ENCODE results near the gene KCNRG. TPM values are rescaled to one million over a fixed set of nuclear protein-coding genes. Genes with fewer than 3 reads are reported as not detected.

The KCNRG gene
- 32.2 TPM for total RNA-seq

GRCh38 chr13:50015258-50015657 is at the start of gene KCNRG:
KCNRG (plus strand) TSS chr13:50015444; CDS start chr13:50015494, 50 bp downstream.

GRCh38 chr13:49996951-49997895 is 18.0 kb upstream of the KCNRG start, which contains the start of gene TRIM13:
TRIM13 (plus strand) TSS chr13:49997042; CDS start chr13:50011941, 14,899 bp downstream.

Small RNA genes lying within 50 kb of the gene (small RNA-seq; reads per million reads assigned to genes)
- gene MIR16-1 (ENCODE audit: low replicate concordance) (8.3 reads per million, percentile 89 among the genes with 10 or more reads in this experiment), gene MIR3613 (ENCODE audit: low replicate concordance) (1.6 reads per million, percentile 78 among the genes with 10 or more reads in this experiment), gene RF02105 (ENCODE audit: low replicate concordance) (not detected), gene RF02106 (ENCODE audit: low replicate concordance) (not detected), gene RF02107 (ENCODE audit: low replicate concordance) (not detected), gene RF02108 (ENCODE audit: low replicate concordance) (not detected)

Other genes starting within 250 kb of the KCNRG start
- 52.3 TPM for gene KPNA3, start 222.8 kb upstream of the KCNRG start, total RNA-seq
- 10.3 TPM for gene SPRYD7, start 79.1 kb upstream of the KCNRG start, total RNA-seq
- 98.9 TPM for gene TRIM13, start 18.4 kb upstream of the KCNRG start, total RNA-seq

All from parietal lobe (tissue), 2 donors.